ENCODE results near the gene DAO.

DNA sequence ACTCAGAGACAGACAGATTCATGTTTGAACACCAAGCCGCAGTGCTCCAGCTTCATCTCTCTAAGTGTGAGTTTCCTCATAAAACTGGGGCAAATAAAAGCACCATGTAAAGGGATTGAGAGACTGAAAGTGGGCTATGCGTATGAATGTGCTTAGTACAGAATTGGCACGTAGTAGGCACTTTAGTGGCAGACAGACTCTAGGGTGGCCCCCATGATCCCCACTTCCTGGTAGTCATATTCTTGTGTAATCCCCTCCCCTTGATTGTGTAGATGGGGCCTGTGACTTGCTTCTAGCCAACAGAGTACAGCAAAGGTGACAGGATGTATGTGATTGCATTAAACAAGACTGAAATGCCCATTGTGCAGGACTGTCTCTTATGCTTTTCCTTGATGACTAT is 43.0 kb downstream of the DAO start:
- TF ChIP-seq POLR2A (IDR thresholded peaks at IDR 0.05) (no peak), POLR2AphosphoS5 (IDR thresholded peaks at IDR 0.05) (no peak), EP300 (IDR thresholded peaks at IDR 0.05) (no peak)
- TF ChIP-seq, protein P1, sequence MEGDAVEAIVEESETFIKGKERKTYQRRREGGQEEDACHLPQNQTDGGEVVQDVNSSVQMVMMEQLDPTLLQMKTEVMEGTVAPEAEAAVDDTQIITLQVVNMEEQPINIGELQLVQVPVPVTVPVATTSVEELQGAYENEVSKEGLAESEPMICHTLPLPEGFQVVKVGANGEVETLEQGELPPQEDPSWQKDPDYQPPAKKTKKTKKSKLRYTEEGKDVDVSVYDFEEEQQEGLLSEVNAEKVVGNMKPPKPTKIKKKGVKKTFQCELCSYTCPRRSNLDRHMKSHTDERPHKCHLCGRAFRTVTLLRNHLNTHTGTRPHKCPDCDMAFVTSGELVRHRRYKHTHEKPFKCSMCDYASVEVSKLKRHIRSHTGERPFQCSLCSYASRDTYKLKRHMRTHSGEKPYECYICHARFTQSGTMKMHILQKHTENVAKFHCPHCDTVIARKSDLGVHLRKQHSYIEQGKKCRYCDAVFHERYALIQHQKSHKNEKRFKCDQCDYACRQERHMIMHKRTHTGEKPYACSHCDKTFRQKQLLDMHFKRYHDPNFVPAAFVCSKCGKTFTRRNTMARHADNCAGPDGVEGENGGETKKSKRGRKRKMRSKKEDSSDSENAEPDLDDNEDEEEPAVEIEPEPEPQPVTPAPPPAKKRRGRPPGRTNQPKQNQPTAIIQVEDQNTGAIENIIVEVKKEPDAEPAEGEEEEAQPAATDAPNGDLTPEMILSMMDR (IDR thresholded peaks at IDR 0.05): no peak

Data from stomach (tissue), 4 donors.